ENCODE results near the gene HSF2. TPM values are rescaled to one million over a fixed set of nuclear protein-coding genes. Genes with fewer than 3 reads are reported as not detected.

Gene HSF2
- total RNA-seq, 1 experiment from 2014 or later: 10.6 TPM

DNA sequence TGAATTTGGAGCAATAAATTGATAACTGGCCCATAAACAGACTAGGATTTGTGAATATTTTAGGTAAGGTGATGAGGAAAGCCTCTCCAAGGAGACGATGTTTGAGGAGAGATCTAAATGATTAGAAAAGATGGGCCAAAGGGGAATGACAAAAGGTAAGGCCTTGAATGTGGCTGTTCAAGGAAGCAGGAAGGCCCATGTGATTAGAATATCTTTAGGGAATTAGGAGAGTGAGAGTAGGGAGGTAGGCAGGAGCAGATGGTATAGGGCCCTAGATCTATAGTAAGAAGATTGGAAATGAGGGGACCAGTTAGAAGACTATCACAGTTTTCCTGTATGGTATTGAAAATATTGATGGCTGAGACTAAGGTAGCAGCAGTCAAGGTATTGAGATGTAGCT, 6.7 kb downstream of the HSF2 start:
- Mint-ChIP-seq H3K4me3 (no peak overlapping the region), H3K27ac (no peak overlapping the region), H3K27me3 (ENCODE audit: low read depth) (peaks cover under 1% of the 10 kb centered on the region), H3K36me3 (no peaks in the 10 kb centered on the region), H3K9me3 (no peaks in the 10 kb centered on the region), H3K4me1 (peaks cover 28% of the 10 kb centered on the region)
- ChIA-PET CTCF (interaction anchor here (1.9 kb wide), 1 partner anchor 86 kb away, joined by 5 read pairs; no protein-coding TSS in a partner anchor), POLR2A (no interaction called here)
- ATAC-seq: peak; percentile 82
- no peak for DNase-seq (ENCODE audit: low spot score)
- TF ChIP-seq, protein P1, sequence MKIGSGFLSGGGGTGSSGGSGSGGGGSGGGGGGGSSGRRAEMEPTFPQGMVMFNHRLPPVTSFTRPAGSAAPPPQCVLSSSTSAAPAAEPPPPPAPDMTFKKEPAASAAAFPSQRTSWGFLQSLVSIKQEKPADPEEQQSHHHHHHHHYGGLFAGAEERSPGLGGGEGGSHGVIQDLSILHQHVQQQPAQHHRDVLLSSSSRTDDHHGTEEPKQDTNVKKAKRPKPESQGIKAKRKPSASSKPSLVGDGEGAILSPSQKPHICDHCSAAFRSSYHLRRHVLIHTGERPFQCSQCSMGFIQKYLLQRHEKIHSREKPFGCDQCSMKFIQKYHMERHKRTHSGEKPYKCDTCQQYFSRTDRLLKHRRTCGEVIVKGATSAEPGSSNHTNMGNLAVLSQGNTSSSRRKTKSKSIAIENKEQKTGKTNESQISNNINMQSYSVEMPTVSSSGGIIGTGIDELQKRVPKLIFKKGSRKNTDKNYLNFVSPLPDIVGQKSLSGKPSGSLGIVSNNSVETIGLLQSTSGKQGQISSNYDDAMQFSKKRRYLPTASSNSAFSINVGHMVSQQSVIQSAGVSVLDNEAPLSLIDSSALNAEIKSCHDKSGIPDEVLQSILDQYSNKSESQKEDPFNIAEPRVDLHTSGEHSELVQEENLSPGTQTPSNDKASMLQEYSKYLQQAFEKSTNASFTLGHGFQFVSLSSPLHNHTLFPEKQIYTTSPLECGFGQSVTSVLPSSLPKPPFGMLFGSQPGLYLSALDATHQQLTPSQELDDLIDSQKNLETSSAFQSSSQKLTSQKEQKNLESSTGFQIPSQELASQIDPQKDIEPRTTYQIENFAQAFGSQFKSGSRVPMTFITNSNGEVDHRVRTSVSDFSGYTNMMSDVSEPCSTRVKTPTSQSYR (CRISPR knock-in tag; IDR thresholded peaks at IDR 0.05): no peak
- no peak for TF ChIP-seq FOXJ3 (CRISPR knock-in tag; IDR thresholded peaks at IDR 0.05; ENCODE audit: borderline replicate concordance)
- TF ChIP-seq ESRRA (CRISPR knock-in tag; IDR thresholded peaks at IDR 0.05; ENCODE audit: borderline replicate concordance): no peak
- no peak for TF ChIP-seq TEAD1 (CRISPR knock-in tag; IDR thresholded peaks at IDR 0.05)
- TF ChIP-seq MYBL2 (CRISPR knock-in tag; IDR thresholded peaks at IDR 0.05): no peak
- no peak for TF ChIP-seq TEAD4 (CRISPR knock-in tag; IDR thresholded peaks at IDR 0.05)
- TF ChIP-seq, protein P2, sequence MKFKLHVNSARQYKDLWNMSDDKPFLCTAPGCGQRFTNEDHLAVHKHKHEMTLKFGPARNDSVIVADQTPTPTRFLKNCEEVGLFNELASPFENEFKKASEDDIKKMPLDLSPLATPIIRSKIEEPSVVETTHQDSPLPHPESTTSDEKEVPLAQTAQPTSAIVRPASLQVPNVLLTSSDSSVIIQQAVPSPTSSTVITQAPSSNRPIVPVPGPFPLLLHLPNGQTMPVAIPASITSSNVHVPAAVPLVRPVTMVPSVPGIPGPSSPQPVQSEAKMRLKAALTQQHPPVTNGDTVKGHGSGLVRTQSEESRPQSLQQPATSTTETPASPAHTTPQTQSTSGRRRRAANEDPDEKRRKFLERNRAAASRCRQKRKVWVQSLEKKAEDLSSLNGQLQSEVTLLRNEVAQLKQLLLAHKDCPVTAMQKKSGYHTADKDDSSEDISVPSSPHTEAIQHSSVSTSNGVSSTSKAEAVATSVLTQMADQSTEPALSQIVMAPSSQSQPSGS (CRISPR knock-in tag; IDR thresholded peaks at IDR 0.05; ENCODE audit: borderline replicate concordance, low read depth): no peak
- TF ChIP-seq SOX15 (CRISPR knock-in tag; IDR thresholded peaks at IDR 0.05): no peak
- no peak for TF ChIP-seq RELA (CRISPR knock-in tag; IDR thresholded peaks at IDR 0.05; ENCODE audit: borderline replicate concordance)
- TF ChIP-seq, protein P3, sequence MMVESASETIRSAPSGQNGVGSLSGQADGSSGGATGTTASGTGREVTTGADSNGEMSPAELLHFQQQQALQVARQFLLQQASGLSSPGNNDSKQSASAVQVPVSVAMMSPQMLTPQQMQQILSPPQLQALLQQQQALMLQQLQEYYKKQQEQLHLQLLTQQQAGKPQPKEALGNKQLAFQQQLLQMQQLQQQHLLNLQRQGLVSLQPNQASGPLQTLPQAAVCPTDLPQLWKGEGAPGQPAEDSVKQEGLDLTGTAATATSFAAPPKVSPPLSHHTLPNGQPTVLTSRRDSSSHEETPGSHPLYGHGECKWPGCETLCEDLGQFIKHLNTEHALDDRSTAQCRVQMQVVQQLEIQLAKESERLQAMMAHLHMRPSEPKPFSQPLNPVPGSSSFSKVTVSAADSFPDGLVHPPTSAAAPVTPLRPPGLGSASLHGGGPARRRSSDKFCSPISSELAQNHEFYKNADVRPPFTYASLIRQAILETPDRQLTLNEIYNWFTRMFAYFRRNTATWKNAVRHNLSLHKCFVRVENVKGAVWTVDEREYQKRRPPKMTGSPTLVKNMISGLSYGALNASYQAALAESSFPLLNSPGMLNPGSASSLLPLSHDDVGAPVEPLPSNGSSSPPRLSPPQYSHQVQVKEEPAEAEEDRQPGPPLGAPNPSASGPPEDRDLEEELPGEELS (CRISPR knock-in tag; IDR thresholded peaks at IDR 0.05): no peak
- no peak for TF ChIP-seq ATF1 (CRISPR knock-in tag; IDR thresholded peaks at IDR 0.05)
- TF ChIP-seq, protein P4, sequence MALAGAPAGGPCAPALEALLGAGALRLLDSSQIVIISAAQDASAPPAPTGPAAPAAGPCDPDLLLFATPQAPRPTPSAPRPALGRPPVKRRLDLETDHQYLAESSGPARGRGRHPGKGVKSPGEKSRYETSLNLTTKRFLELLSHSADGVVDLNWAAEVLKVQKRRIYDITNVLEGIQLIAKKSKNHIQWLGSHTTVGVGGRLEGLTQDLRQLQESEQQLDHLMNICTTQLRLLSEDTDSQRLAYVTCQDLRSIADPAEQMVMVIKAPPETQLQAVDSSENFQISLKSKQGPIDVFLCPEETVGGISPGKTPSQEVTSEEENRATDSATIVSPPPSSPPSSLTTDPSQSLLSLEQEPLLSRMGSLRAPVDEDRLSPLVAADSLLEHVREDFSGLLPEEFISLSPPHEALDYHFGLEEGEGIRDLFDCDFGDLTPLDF (CRISPR knock-in tag; IDR thresholded peaks at IDR 0.05): no peak
- TF ChIP-seq, protein P5, sequence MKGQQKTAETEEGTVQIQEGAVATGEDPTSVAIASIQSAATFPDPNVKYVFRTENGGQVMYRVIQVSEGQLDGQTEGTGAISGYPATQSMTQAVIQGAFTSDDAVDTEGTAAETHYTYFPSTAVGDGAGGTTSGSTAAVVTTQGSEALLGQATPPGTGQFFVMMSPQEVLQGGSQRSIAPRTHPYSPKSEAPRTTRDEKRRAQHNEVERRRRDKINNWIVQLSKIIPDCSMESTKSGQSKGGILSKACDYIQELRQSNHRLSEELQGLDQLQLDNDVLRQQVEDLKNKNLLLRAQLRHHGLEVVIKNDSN (CRISPR knock-in tag; IDR thresholded peaks at IDR 0.05): no peak

DNA sequence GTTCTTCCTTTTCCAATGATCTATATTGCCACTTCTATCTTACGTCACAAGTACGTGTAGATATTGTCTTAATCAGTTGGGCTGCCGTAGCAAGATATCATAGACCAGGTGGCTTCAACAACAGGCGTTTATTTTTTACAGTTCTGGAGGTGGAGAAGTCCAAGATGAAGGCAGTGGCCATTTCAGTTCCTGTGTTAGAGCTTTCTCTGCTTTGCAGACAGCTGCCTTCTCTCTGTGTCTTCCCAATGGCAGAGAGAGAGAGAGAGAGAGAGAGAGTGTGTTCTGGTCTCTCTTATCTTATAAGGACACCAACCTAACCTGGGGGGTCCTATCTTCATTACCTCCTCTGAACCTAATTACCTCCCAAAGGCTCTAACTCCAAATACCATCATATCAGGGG, 8.3 kb downstream of the HSF2 start:
- DNase-seq (ENCODE audit: low spot score) (no peak), ATAC-seq (no peak)
- Mint-ChIP-seq H3K4me1 (peaks cover 28% of the 10 kb centered on the region), H3K27me3 (ENCODE audit: low read depth) (no peaks in the 10 kb centered on the region), H3K9me3 (no peaks in the 10 kb centered on the region), H3K4me3 (no peak overlapping the region), H3K36me3 (no peaks in the 10 kb centered on the region), H3K27ac (no peak overlapping the region)
- POLR2A ChIA-PET: no interaction called here
- CTCF ChIA-PET: no interaction called here
- TF ChIP-seq ETV6 (CRISPR knock-in tag; IDR thresholded peaks at IDR 0.05) (no peak), CREM (CRISPR knock-in tag; IDR thresholded peaks at IDR 0.05) (no peak), MYBL2 (CRISPR knock-in tag; IDR thresholded peaks at IDR 0.05) (no peak), SMAD4 (CRISPR knock-in tag; IDR thresholded peaks at IDR 0.05) (no peak), NR3C1 (CRISPR knock-in tag; conservative IDR thresholded peaks at IDR 0.05; ENCODE audit: low read depth) (no peak), NFATC4 (CRISPR knock-in tag; IDR thresholded peaks at IDR 0.05) (no peak), CREB1 (CRISPR knock-in tag; IDR thresholded peaks at IDR 0.05) (no peak)
- TF ChIP-seq, protein P6, sequence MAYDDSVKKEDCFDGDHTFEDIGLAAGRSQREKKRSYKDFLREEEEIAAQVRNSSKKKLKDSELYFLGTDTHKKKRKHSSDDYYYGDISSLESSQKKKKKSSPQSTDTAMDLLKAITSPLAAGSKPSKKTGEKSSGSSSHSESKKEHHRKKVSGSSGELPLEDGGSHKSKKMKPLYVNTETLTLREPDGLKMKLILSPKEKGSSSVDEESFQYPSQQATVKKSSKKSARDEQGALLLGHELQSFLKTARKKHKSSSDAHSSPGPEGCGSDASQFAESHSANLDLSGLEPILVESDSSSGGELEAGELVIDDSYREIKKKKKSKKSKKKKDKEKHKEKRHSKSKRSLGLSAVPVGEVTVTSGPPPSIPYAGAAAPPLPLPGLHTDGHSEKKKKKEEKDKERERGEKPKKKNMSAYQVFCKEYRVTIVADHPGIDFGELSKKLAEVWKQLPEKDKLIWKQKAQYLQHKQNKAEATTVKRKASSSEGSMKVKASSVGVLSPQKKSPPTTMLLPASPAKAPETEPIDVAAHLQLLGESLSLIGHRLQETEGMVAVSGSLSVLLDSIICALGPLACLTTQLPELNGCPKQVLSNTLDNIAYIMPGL (CRISPR knock-in tag; IDR thresholded peaks at IDR 0.05): no peak
- TF ChIP-seq, protein P1 (CRISPR knock-in tag; IDR thresholded peaks at IDR 0.05): no peak
- TF ChIP-seq, protein P7, sequence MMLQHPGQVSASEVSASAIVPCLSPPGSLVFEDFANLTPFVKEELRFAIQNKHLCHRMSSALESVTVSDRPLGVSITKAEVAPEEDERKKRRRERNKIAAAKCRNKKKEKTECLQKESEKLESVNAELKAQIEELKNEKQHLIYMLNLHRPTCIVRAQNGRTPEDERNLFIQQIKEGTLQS (CRISPR knock-in tag; conservative IDR thresholded peaks at IDR 0.05): no peak
